ENCODE results near the gene RAB40B.

DNA sequence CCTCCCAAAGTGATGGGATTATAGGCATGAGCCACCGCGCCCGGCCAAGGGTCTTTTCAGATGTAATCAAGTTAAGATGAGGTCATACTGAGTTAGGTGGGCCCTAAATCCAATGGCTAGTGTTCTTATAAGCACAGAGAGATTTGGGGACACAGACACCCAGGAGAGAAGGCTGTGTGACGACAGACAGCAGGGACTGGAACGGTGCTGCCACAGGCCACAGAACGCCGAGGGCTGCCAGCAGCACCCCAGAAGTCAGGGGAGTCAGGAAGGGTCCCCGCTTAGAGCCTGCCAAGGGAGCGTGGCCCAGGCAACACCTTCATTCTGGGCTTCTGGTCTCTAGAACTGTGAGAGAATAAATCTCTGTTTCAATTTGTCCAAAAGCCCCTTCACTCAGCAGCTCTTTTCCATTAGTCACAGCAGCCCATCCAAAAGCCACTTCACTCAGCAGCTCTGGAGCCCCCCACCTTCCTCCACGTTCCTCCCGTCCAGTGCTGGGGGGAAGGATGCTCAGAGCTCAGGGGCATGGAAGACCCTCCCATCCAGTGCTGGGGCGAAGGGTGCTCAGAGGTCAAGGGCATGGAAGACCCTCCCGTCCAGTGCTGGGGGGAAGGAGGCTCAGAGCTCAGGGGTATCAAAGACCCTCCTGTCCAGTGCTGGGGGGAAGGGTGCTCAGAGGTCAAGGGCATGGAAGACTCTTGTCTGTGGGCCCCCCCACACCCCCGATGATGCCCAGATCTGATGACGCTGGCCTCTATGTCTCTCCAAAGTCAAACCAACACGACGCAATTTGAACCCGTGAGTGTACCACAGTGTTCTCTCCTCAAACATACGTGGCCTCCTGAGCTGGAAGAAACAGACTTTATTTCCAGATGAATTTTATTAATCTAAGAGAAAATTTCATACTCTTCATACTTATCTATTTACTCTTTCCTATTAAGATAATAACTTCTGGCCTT lies 11.9 kb downstream of the RAB40B start:
- TF ChIP-seq, protein P1, sequence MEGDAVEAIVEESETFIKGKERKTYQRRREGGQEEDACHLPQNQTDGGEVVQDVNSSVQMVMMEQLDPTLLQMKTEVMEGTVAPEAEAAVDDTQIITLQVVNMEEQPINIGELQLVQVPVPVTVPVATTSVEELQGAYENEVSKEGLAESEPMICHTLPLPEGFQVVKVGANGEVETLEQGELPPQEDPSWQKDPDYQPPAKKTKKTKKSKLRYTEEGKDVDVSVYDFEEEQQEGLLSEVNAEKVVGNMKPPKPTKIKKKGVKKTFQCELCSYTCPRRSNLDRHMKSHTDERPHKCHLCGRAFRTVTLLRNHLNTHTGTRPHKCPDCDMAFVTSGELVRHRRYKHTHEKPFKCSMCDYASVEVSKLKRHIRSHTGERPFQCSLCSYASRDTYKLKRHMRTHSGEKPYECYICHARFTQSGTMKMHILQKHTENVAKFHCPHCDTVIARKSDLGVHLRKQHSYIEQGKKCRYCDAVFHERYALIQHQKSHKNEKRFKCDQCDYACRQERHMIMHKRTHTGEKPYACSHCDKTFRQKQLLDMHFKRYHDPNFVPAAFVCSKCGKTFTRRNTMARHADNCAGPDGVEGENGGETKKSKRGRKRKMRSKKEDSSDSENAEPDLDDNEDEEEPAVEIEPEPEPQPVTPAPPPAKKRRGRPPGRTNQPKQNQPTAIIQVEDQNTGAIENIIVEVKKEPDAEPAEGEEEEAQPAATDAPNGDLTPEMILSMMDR (IDR thresholded peaks at IDR 0.05), result no peak
- TF ChIP-seq FOXJ3 (CRISPR knock-in tag; IDR thresholded peaks at IDR 0.05) (no peak), EZH2phosphoT487 (IDR thresholded peaks at IDR 0.05; ENCODE audit: borderline replicate concordance, low read depth) (no peak)
